DND-41 (cell line): Measurements from ENCODE around the gene STARD10.

Experiments
- ATAC-seq: fragments of 200-7000 bp; cut with Tn5 transposase; 3 replicates; pipeline ENCODE4 v1.9.1; 2021; ENCODE audit warnings: low read depth; ENCODE audit not compliant: insufficient read depth
- DNase-seq: peaks from one replicate; pipeline ENCODE4 v3.0.0-alpha.2; 2020
- H2AFZ ChIP-seq: 2 replicates; pipeline ENCODE4 v1.6.0; 2012; ENCODE audit warnings: low read depth, low read length
- H3K27ac ChIP-seq: 2 replicates; pipeline ENCODE4 v1.5.1; 2012; ENCODE audit warnings: low read length, inconsistent platforms
- H3K27me3 ChIP-seq: fragments of 200-600 bp; sonication (generic); 2 replicates; pipeline ENCODE4 v1.6.0; 2012; ENCODE audit warnings: low read length, mild to moderate bottlenecking, inconsistent platforms; ENCODE audit not compliant: insufficient read depth, poor library complexity
- H3K36me3 ChIP-seq: 2 replicates; pipeline ENCODE4 v1.5.1; 2012; ENCODE audit warnings: low read length, inconsistent platforms; ENCODE audit not compliant: insufficient read depth
- H3K4me1 ChIP-seq: 2 replicates; pipeline ENCODE4 v1.5.1; 2012; ENCODE audit warnings: mild to moderate bottlenecking, low read length; ENCODE audit not compliant: insufficient read depth
- H3K4me2 ChIP-seq: 2 replicates; pipeline ENCODE4 v1.6.0; 2012; ENCODE audit warnings: mild to moderate bottlenecking, moderate library complexity, low read length, inconsistent platforms; ENCODE audit not compliant: insufficient read depth
- H3K4me3 ChIP-seq, 2 experiments: fragments of 200-600 bp in 1 of 2; shearing (Covaris generic) in 1 of 2; 2 replicates each; pipeline ENCODE4 v1.5.1; 2012 to 2016; ENCODE audit warnings: inconsistent platforms in 2 of 2, low read length in 2 of 2, mild to moderate bottlenecking in 2 of 2, low read depth in 1 of 2, moderate library complexity in 1 of 2
- H3K79me2 ChIP-seq: 2 replicates; pipeline ENCODE4 v1.6.0; 2012; ENCODE audit warnings: low read length, inconsistent platforms; ENCODE audit not compliant: insufficient read depth
- H3K9ac ChIP-seq: 2 replicates; pipeline ENCODE4 v1.6.0; 2012; ENCODE audit warnings: low read depth, mild to moderate bottlenecking, inconsistent platforms, low read length, moderate library complexity
- H3K9me3 ChIP-seq: 2 replicates; pipeline ENCODE4 v1.5.1; 2012; ENCODE audit warnings: low read length, moderate library complexity, mild to moderate bottlenecking, inconsistent platforms; ENCODE audit not compliant: insufficient read depth, severe bottlenecking
- H4K20me1 ChIP-seq: 2 replicates; pipeline ENCODE4 v1.6.0; 2012; ENCODE audit warnings: low read length; ENCODE audit not compliant: insufficient read depth
- CTCF ChIP-seq: IDR thresholded peaks from 2 replicates; pipeline ENCODE4 v1.5.1; 2012; ENCODE audit warnings: borderline replicate concordance, low read length, moderate library complexity, mild to moderate bottlenecking; ENCODE audit not compliant: poor library complexity, severe bottlenecking; ENCODE audit errors: extremely low read depth
- EZH2 ChIP-seq: IDR thresholded peaks from 3 replicates; pipeline ENCODE4 v1.6.1; 2012; ENCODE audit warnings: borderline replicate concordance, low read depth, mild to moderate bottlenecking, moderate library complexity, low read length, inconsistent platforms; ENCODE audit not compliant: severe bottlenecking

The STARD10 gene

GRCh38 chr11:72736452-72737069 is 57.3 kb downstream of the STARD10 start:
- Histone ChIP-seq H3K4me2 (no peak overlapping the region), H3K36me3 (peaks cover 12% of the 10 kb centered on the region), H3K9ac (no peak overlapping the region), H3K4me3 (no peak overlapping the region), H3K27me3 (no peaks in the 10 kb centered on the region), H3K27ac (peak overlapping the region; percentile 65), H3K4me1 (peaks cover 13% of the 10 kb centered on the region), H3K79me2 (peaks cover 81% of the 10 kb centered on the region), H3K9me3 (no peaks in the 10 kb centered on the region), H4K20me1 (peaks cover 59% of the 10 kb centered on the region), H2AFZ (no peak overlapping the region)
- no peak for TF ChIP-seq CTCF
- no peak for TF ChIP-seq EZH2
- peak; percentile 64 for DNase-seq
- ATAC-seq: peak; percentile 84

DNA sequence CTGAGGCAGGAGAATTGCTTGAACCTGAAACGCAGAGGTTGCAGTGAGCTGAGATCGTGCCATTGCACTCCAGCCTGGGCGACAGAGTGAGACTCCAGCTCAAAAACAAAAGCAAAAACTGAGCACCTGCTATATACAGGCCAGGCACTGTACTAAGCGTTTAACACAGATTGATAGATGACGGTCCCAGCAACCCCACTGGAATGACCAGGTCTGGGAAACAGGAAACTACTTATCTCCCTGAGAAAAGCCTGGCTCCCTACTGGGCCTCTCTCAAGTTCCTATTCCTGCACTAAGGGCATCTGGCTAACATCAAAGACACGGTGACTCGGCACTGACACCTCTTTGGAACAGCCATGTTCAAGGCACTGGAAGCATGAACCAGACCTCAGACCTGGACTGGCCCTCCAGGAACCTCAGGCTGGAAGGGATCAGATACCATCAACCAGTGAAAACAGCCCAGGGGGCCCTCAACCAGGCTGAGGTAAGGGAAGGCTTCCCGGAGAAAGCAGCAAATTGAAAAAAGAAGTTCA is 58.3 kb downstream of the STARD10 start:
- 0 out of 2 replicates have a peak overlapping the region, but pooled peaks have one; percentile 29 for H3K27ac ChIP-seq
- no peak overlapping the region for H3K4me3 ChIP-seq
- ATAC-seq: no peak

DNA sequence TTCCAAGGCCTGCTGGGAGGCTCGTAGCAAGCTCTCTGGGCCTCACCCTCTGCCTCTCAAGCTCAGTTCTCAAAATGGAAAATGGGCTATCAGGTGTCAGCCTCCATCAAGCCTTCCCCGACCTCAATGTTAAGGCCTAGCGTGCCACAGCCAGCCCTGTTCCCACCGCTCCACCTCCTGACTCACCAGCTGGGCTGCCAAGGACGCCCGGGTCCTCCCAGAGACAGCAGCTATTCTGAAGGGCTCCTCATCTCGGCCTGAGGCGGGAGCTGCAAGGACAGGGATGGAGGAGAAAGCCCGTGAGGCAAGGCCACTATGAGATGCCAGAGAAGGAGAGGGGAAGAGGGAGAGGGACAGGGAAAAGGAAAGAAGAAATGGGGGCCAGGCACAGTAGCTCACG is 61.5 kb downstream of the STARD10 start:
- Histone ChIP-seq H2AFZ (no peak overlapping the region), H3K9me3 (no peaks in the 10 kb centered on the region), H3K9ac (no peak overlapping the region), H3K79me2 (peaks cover 43% of the 10 kb centered on the region), H3K4me1 (peaks cover 12% of the 10 kb centered on the region), H3K4me2 (no peak overlapping the region), H3K36me3 (peaks cover 13% of the 10 kb centered on the region), H3K27me3 (no peaks in the 10 kb centered on the region), H3K27ac (no peak overlapping the region), H3K4me3 (no peak overlapping the region), H4K20me1 (peaks cover 28% of the 10 kb centered on the region)
- ATAC-seq (no peak), DNase-seq (no peak)
- no peak for TF ChIP-seq CTCF
- TF ChIP-seq EZH2: no peak

More for the DNA sequence above, 58.3 kb downstream of the STARD10 start:
- no peak overlapping the region for H3K9ac ChIP-seq
- H3K4me2 ChIP-seq: no peak overlapping the region
- no peak overlapping the region for H2AFZ ChIP-seq
- H3K27me3 ChIP-seq: no peaks in the 10 kb centered on the region
- TF ChIP-seq EZH2 (no peak), CTCF (no peak)
- peaks cover 49% of the 10 kb centered on the region for H4K20me1 ChIP-seq
- H3K36me3 ChIP-seq: peaks cover 13% of the 10 kb centered on the region
- peaks cover 73% of the 10 kb centered on the region for H3K79me2 ChIP-seq
- no peaks in the 10 kb centered on the region for H3K9me3 ChIP-seq
- no peak for DNase-seq
- H3K4me1 ChIP-seq: peaks cover 13% of the 10 kb centered on the region
